K562 (cell line): ENCODE measurements around the gene ZNF598. TPM values are rescaled to one million over a fixed set of nuclear protein-coding genes. Genes with fewer than 3 reads are reported as not detected.

ENCODE experiments used
- ATF4 ChIP-seq: fragments of 450-650 bp; formaldehyde crosslinking; IDR thresholded peaks from 2 replicates; pipeline ENCODE4 v1.4.0; 2022; ENCODE audit warnings: mild to moderate bottlenecking, moderate library complexity
- BRD9 ChIP-seq: fragments of 450-650 bp; IDR thresholded peaks from 2 replicates; pipeline ENCODE4 v1.6.1; 2018; ENCODE audit warnings: low read depth; ENCODE audit not compliant: partially characterized antibody
- EHMT2 ChIP-seq: fragments of 450-650 bp; IDR thresholded peaks from 2 replicates; pipeline ENCODE4 v1.6.1; 2018; ENCODE audit warnings: antibody characterized with exemption
- PATZ1 ChIP-seq: fragments of 250-450 bp; sonication (Bioruptor Pico); IDR thresholded peaks from 2 replicates; pipeline ENCODE4 v1.5.0; 2020; ENCODE audit warnings: mild to moderate bottlenecking, borderline replicate concordance
- SREBF1 ChIP-seq: fragments of 150-350 bp; IDR thresholded peaks from 2 replicates; pipeline ENCODE4 v1.6.1; 2014; ENCODE audit warnings: antibody characterized with exemption, low read depth, low read length, borderline replicate concordance
- TGIF2 ChIP-seq: sonication (generic); formaldehyde crosslinking; IDR thresholded peaks from 2 replicates; pipeline ENCODE4 v1.8.1; 2022; ENCODE audit warnings: mild to moderate bottlenecking, missing genetic modification reagents, moderate library complexity
- USF1 ChIP-seq: sonication (generic); formaldehyde crosslinking; IDR thresholded peaks from 2 replicates; pipeline ENCODE4 v1.9.0; 2022; ENCODE audit warnings: mild to moderate bottlenecking, missing genetic modification reagents
- XRCC3 ChIP-seq: fragments of 450-650 bp; IDR thresholded peaks from 2 replicates; pipeline ENCODE4 v1.6.1; 2017; ENCODE audit warnings: mild to moderate bottlenecking, moderate library complexity
- ZNF140 ChIP-seq: fragments of 250-450 bp; sonication (Bioruptor Pico); IDR thresholded peaks from 2 replicates; pipeline ENCODE4 v1.8.0; 2021; ENCODE audit warnings: moderate library complexity, mild to moderate bottlenecking, inconsistent platforms
- polyA plus RNA-seq, 8 experiments: library from polyadenylated mRNA; depleted of rRNA in 4 of 8; stranded (reverse) in 5 of 8; unstranded in 3 of 8; fragments of >200 nt; fragmentation: Nextera tagmentation in 2 of 8; fragmentation: Illumina TruSeq in 1 of 8; extraction: Ambion mirVana in 2 of 8; extraction: Trizol in 1 of 8; gene quantifications; 2 replicates each; pipeline versions ENCODE4 v1.2.1 to v1.2.3, GENCODE V29; 2011 to 2014; ENCODE audit warnings: inconsistent platforms in 1 of 8, missing spikeins in 1 of 8
- total RNA-seq, 7 experiments: library from RNA; depleted of rRNA in 6 of 7; stranded (reverse); fragments of >200 nt in 6 of 7; fragmentation: Illumina TruSeq in 2 of 7; extraction: Trizol in 2 of 7; gene quantifications; 2 replicates each; pipeline versions ENCODE4 v1.2.1 to v1.2.3, GENCODE V29; 2011 to 2021; ENCODE audit warnings: low replicate concordance in 1 of 7
- TF ChIP-seq, protein P1 (sequence below): sonication (generic); formaldehyde crosslinking; IDR thresholded peaks from 2 replicates; pipeline ENCODE4 v1.8.1; 2023; ENCODE audit warnings: mild to moderate bottlenecking, missing genetic modification reagents
- TF ChIP-seq, protein P2 (sequence below): fragments of 450-650 bp; IDR thresholded peaks from 2 replicates; pipeline ENCODE4 v1.6.1; 2016; ENCODE audit warnings: mild to moderate bottlenecking
- TF ChIP-seq, protein P3 (sequence below): fragments of 250-450 bp; sonication (Bioruptor Pico); IDR thresholded peaks from 2 replicates; pipeline ENCODE4 v1.8.0; 2021; ENCODE audit warnings: mild to moderate bottlenecking, moderate library complexity
- TF ChIP-seq, protein P4 (sequence below): sonication (generic); formaldehyde crosslinking; IDR thresholded peaks from 2 replicates; pipeline ENCODE4 v1.8.1; 2023; ENCODE audit warnings: mild to moderate bottlenecking, missing genetic modification reagents

The ZNF598 gene
- total and polyA plus RNA-seq, 9 of the 15 experiments (the other 6 are each of a cell fraction or from before 2014, with no cell fraction given) = 0.11 to 115 (median 29.6) TPM

DNA sequence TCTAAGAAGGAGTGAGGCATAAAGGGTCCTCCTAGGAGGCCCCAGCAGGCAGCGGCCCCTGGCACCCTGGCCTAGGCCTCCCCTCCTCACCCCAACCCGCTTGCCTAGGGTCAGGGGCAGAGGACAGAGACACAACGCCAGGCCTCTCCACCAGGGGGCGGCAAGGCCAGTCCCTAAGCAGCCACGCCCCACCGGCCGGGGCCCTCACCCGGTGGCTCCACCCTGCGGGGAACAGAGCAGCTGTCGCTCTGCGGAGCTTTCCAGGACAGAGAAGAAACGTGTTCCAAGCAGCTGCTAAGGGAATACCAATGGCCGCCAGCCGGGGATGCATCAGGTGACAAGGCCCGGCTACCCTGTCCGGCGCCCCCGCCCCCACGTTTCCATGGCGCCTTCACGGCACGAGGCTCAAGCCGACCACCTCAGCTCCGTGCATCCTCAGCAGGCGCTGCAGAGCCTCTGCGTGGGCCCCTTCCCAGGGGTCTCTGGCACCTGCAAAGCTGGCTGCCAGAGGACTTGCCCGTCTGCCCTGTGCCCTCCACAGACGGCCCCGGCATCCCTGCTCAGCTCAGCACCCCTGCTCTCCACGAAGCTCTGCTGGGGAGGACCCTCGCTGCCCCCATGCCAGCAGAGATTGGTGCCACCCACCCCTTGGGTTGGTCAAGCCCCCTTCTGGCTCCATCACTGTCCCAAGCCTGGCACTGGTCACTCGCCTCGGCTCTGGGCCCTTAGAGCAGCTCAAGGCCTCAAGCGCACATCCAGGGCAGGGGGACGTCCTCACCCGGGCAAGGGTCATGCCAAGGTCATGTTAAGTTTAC lies 5.6 kb downstream of the ZNF598 start (continued):
- no peak for TF ChIP-seq TGIF2 (CRISPR knock-in tag)
- TF ChIP-seq, protein P1, sequence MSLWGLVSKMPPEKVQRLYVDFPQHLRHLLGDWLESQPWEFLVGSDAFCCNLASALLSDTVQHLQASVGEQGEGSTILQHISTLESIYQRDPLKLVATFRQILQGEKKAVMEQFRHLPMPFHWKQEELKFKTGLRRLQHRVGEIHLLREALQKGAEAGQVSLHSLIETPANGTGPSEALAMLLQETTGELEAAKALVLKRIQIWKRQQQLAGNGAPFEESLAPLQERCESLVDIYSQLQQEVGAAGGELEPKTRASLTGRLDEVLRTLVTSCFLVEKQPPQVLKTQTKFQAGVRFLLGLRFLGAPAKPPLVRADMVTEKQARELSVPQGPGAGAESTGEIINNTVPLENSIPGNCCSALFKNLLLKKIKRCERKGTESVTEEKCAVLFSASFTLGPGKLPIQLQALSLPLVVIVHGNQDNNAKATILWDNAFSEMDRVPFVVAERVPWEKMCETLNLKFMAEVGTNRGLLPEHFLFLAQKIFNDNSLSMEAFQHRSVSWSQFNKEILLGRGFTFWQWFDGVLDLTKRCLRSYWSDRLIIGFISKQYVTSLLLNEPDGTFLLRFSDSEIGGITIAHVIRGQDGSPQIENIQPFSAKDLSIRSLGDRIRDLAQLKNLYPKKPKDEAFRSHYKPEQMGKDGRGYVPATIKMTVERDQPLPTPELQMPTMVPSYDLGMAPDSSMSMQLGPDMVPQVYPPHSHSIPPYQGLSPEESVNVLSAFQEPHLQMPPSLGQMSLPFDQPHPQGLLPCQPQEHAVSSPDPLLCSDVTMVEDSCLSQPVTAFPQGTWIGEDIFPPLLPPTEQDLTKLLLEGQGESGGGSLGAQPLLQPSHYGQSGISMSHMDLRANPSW (CRISPR knock-in tag) = no peak
- TF ChIP-seq XRCC3 = no peak
- TF ChIP-seq EHMT2 = no peak
- no peak for TF ChIP-seq PATZ1 (CRISPR knock-in tag)
- TF ChIP-seq, protein P2, sequence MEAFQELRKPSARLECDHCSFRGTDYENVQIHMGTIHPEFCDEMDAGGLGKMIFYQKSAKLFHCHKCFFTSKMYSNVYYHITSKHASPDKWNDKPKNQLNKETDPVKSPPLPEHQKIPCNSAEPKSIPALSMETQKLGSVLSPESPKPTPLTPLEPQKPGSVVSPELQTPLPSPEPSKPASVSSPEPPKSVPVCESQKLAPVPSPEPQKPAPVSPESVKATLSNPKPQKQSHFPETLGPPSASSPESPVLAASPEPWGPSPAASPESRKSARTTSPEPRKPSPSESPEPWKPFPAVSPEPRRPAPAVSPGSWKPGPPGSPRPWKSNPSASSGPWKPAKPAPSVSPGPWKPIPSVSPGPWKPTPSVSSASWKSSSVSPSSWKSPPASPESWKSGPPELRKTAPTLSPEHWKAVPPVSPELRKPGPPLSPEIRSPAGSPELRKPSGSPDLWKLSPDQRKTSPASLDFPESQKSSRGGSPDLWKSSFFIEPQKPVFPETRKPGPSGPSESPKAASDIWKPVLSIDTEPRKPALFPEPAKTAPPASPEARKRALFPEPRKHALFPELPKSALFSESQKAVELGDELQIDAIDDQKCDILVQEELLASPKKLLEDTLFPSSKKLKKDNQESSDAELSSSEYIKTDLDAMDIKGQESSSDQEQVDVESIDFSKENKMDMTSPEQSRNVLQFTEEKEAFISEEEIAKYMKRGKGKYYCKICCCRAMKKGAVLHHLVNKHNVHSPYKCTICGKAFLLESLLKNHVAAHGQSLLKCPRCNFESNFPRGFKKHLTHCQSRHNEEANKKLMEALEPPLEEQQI = no peak
- TF ChIP-seq, protein P3, sequence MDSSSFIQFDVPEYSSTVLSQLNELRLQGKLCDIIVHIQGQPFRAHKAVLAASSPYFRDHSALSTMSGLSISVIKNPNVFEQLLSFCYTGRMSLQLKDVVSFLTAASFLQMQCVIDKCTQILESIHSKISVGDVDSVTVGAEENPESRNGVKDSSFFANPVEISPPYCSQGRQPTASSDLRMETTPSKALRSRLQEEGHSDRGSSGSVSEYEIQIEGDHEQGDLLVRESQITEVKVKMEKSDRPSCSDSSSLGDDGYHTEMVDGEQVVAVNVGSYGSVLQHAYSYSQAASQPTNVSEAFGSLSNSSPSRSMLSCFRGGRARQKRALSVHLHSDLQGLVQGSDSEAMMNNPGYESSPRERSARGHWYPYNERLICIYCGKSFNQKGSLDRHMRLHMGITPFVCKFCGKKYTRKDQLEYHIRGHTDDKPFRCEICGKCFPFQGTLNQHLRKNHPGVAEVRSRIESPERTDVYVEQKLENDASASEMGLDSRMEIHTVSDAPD (CRISPR knock-in tag) = no peak
- TF ChIP-seq, protein P4, sequence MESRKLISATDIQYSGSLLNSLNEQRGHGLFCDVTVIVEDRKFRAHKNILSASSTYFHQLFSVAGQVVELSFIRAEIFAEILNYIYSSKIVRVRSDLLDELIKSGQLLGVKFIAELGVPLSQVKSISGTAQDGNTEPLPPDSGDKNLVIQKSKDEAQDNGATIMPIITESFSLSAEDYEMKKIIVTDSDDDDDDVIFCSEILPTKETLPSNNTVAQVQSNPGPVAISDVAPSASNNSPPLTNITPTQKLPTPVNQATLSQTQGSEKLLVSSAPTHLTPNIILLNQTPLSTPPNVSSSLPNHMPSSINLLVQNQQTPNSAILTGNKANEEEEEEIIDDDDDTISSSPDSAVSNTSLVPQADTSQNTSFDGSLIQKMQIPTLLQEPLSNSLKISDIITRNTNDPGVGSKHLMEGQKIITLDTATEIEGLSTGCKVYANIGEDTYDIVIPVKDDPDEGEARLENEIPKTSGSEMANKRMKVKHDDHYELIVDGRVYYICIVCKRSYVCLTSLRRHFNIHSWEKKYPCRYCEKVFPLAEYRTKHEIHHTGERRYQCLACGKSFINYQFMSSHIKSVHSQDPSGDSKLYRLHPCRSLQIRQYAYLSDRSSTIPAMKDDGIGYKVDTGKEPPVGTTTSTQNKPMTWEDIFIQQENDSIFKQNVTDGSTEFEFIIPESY (CRISPR knock-in tag) = peak; percentile 92
- no peak for TF ChIP-seq BRD9
- peak; percentile 80 for TF ChIP-seq SREBF1
- no peak for TF ChIP-seq ATF4 (CRISPR knock-in tag)
- no peak; the same call in 1 of the 2 replicates for TF ChIP-seq USF1 (CRISPR knock-in tag)
- TF ChIP-seq ZNF140 (CRISPR knock-in tag) = no peak
